Keratinocyte (primary cell): ENCODE results near the gene SKIC8.

Experiments used
- CTCF ChIP-seq, 3 experiments: IDR thresholded peaks in 1 of 3; conservative IDR thresholded peaks in 1 of 3; optimal IDR thresholded peaks in 1 of 3; 2 replicates in 2 of 3; 3 replicates in 1 of 3; pipeline versions ENCODE3 to v1.5.1; 2011; ENCODE audit warnings: low read length in 3 of 3, mild to moderate bottlenecking in 3 of 3, moderate library complexity in 2 of 3, control low read depth in 1 of 3, inconsistent platforms in 1 of 3; ENCODE audit not compliant: insufficient read depth in 2 of 3; ENCODE audit errors: extremely low read depth in 1 of 3
- EZH2 ChIP-seq: IDR thresholded peaks from one replicate; pipeline ENCODE4 v1.6.1; 2012; ENCODE audit warnings: inconsistent platforms, mild to moderate bottlenecking, low read length, moderate library complexity

DNA sequence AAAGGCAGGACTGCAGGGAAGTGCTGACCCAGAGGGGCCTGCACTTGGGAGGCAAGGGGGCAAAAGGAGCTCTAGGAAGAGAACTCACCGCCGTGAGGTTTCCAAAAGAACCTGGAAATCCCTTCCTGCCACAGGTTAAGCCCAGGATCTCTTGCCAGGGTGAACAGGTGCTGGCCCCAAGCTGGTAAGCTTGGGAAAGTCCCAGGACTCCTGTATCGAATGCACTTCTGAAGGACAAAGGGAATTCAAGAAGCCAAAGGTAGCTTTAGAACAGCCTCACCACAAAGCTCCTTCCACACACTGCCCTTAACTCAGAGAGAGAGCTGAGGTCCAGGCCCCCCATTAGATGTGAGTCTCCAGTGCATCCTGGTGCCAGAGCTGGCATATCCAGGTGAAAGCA lies 11.9 kb upstream of the SKIC8 start:
- TF ChIP-seq CTCF (optimal IDR thresholded peaks at IDR 0.05 in 1 of 3, IDR thresholded peaks at IDR 0.05 in 1 of 3, conservative IDR thresholded peaks at IDR 0.05 in 1 of 3; ENCODE audit: extremely low read depth in 1 of 3, insufficient read depth in 2 of 3, low read length in 3 of 3): no peak
- TF ChIP-seq EZH2: no peak
